Measurements from ENCODE around the gene TMEM52.
"Not testable (repeated sequence)": the region's sequence is repeated elsewhere in the genome, so short reads cannot be mapped to it uniquely, and the experiment has no call there.

Gene TMEM52

GRCh38 chr1:1946540-1946939 is 27.5 kb upstream of the TMEM52 start:
- no peak for DNase-seq (ENCODE audit: low spot score)

GRCh38 chr1:1945782-1946393 is 26.8 kb upstream of the TMEM52 start:
- no peak for DNase-seq (ENCODE audit: low spot score)

- no peak for DNase-seq (ENCODE audit: low spot score)
Observed at GRCh38 chr1:1943834-1944570, 24.9 kb upstream of the TMEM52 start.

GRCh38 chr1:1942753-1943656 is 23.9 kb upstream of the TMEM52 start:
- DNase-seq (ENCODE audit: low spot score): no peak

- no peak for DNase-seq (ENCODE audit: low spot score)
Observed at GRCh38 chr1:1941868-1942752, 23.0 kb upstream of the TMEM52 start.

- no peak for DNase-seq (ENCODE audit: low spot score)
Observed at GRCh38 chr1:1941211-1941841, 22.2 kb upstream of the TMEM52 start.

- no peak for DNase-seq (ENCODE audit: low spot score)
Observed at GRCh38 chr1:1940123-1940425, 21.0 kb upstream of the TMEM52 start.

GRCh38 chr1:1939296-1940122 is 20.4 kb upstream of the TMEM52 start:
- no peak for DNase-seq (ENCODE audit: low spot score)

GRCh38 chr1:1938613-1939295 is 19.7 kb upstream of the TMEM52 start:
- no peak for DNase-seq (ENCODE audit: low spot score)

- DNase-seq (ENCODE audit: low spot score): no peak
Observed at GRCh38 chr1:1938276-1938573, 19.1 kb upstream of the TMEM52 start.

GRCh38 chr1:1937549-1938275 is 18.6 kb upstream of the TMEM52 start:
- no peak for DNase-seq (ENCODE audit: low spot score)

GRCh38 chr1:1937061-1937460 is 18.0 kb upstream of the TMEM52 start:
- no peak for DNase-seq (ENCODE audit: low spot score)

GRCh38 chr1:1934848-1935247 is 15.8 kb upstream of the TMEM52 start:
- DNase-seq (ENCODE audit: low spot score): not testable (repeated sequence)

- DNase-seq (ENCODE audit: low spot score): no peak
Observed at GRCh38 chr1:1929639-1930545, 10.8 kb upstream of the TMEM52 start.

- no peak for DNase-seq (ENCODE audit: low spot score)
Observed at GRCh38 chr1:1929102-1929638, 10.1 kb upstream of the TMEM52 start.

- no peak for DNase-seq (ENCODE audit: low spot score)
Observed at GRCh38 chr1:1928231-1929101, 9.4 kb upstream of the TMEM52 start.

GRCh38 chr1:1927751-1928150 is 8.7 kb upstream of the TMEM52 start:
- no peak for DNase-seq (ENCODE audit: low spot score)

All from COLO829 (cell line).